M059J (cell line): ENCODE results near the gene RNF213. TPM values are rescaled to one million over a fixed set of nuclear protein-coding genes. Genes with fewer than 3 reads are reported as not detected.

Experiments
- DNase-seq: peaks from one replicate; pipeline ENCODE4 v3.0.0-alpha.2; 2012; ENCODE audit warnings: low read depth
- total RNA-seq: library from RNA; depleted of rRNA; stranded (reverse); fragments of >200 nt; shearing (Covaris generic); gene quantifications from 2 replicates; pipeline ENCODE4 v1.2.3, GENCODE V29; 2014; rRNA removed

Gene RNF213
- 30.2 and 66.4 TPM in 2 replicates for total RNA-seq

DNA sequence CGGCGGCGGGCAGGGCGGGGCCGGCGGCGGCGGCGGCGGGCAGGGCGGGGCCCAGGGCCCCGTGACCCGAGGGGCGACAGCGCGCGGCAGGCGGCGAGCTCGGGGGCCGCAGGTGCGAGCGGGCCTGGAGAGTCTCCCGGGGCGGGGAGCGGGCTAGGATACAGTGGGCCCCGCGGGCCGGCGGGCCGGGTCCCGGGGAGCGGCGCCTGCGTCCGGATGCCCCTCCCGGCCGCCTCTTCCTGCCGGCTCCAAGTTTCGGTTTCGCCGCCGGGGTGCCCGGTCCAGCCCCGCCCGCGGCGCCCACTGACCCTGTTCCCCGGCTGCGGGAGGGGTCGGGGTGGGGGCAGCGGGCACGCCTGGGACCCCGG lies at the start of gene RNF213:
Gene RNF213, plus strand, starts transcription at position 62 of the 368 bp plus-strand sequence. CDS start 2,830 bp downstream, outside the sequence.
- DNase-seq, result peak; percentile 36

DNA sequence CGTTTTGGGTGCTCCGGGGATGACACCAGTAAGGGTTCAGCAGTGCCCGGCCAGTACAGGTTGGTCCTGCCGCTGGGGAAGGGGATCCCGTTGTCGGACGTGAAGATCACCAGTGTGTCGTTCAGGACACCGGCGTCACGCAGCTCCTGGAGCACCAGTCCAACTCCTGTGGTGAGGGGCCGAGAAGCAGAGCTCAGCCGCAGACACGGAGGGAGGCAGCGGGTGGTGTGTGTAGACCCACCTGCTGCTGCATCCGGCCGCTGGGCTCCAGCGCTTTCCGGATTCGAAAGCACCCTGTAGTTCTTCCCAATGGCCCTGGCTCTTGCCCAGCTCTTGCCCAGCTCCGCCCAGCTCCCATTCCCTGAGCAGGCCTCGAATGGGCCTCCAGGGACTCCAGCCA lies 48.5 kb upstream of the RNF213 start:
- no peak for DNase-seq

DNA sequence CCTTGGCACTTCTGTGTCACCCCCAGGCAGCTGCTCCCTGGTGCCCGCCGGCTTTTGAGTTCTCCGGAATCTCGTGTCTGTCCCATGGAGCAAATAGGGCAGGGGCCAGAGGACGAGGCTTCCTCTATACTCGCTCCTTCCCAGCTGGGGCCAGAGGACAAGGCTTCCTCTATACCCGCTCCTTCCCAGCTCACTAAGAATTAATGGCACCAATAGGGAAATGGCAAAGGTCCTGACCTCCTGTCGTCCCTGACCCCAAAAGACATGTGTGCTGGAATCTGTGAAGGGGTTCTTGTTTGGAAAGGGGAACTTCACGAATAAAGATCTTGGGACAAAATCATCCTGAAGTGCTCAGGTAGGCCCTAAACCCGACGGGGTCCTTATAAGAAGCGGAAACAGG lies 48.1 kb upstream of the RNF213 start:
- DNase-seq, result no peak

DNA sequence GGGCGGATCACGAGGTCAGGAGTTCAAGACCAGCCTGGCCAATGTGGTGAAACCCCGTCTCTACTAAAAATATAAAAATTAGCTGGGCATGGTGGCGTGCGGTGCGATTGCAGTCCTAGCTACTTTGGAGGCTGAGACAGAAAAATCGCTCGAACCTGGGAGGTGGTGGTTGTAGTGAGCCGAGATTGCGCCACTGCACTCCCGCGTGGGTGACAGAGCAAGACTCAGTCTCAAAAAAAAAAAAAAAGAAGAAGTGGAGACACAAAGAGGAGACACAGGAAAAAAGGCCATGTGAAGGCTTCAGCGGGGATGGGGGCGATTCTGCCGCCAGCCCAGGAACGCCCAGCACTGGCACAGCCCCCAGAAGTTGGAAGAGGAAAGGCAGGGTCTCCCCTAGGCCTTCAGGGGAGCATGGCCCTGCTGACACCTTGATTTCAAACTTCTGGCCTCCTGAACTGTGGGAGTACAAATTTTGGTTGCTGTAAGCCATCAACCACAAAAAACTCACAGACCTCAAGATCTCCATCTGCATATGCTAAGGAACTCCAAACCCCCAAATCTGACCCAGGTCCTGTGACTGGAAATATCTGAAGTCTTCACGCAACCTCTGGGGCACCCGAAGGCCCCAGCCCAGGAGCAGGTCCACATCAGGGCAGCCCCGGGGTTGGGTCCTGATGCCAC lies 47.5 kb upstream of the RNF213 start:
- no peak for DNase-seq

DNA sequence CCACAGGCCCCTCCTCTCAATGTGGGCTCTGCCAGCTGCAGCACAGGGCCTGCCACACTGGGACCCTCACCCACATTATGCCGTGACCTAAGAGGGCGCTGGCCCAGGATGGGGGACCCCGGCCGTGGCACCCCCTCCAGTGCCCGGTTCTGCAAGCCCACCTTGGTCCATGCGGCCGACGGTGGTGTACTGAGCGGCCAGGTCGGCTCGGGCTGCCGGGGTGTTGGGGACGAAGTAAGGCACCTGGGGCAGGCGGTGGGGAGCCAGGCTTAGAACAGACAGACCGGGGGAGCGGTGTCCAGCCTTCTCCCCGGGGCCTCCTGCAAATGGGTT lies 47.0 kb upstream of the RNF213 start:
- DNase-seq, result no peak

DNA sequence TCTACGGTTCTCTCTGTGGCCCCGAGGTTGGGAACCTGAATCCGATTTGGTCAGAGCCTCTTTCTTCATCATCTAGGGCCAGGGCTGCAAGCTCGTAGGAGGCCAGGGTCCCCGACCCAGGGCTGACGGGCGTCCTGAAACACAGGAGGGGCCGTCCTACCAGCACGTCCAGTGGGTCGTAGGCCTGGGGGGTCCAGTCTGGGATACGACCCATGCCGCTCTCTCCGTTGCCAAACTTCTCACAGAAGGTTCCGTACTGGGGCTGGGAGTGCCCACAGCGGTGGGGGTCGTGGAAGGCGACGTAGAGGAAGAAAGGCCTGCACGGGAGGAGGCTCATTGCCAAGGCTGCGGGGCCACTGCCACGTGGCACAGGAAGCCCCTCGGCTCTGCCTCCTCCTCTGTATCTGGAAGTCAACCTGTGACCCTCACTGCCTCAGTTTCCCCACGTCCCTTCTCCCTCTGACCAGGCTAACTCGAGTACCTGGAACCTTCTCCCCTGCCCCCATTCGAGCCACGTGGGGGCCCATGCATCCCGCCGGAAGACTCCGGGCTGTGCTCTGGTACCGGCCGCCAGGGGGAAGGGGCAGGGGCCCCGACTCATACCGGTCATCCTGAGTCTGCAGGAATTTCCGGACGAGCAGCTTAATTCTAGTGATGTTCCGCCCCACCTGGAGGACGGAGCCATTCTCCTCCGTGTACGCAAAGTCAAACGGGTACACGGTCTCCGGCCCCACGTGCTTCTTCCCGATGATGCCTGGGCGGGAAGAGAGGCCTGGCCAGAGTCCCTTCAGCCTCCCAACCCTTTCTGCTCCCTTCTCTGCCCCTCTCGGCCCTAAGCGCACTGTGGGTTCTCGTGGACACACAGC lies 46.4 kb upstream of the RNF213 start:
- no peak for DNase-seq

DNA sequence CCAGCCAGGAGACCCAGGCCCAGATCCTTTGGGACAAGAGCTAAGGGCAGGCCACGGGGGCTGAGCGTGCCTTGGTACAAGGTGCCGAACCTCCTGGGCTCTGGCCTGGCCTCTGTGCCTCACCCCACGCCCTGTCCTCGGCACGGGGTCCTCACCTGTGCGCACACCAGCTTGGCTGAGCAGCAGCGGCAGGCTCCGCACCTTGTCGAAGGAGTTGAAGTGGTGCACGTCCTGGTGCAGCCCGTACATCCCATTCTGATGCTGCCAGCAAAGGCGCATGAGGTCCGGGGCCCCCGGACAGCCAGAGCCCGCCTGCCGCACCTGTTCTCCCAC lies 45.8 kb upstream of the RNF213 start:
- DNase-seq, result no peak

DNA sequence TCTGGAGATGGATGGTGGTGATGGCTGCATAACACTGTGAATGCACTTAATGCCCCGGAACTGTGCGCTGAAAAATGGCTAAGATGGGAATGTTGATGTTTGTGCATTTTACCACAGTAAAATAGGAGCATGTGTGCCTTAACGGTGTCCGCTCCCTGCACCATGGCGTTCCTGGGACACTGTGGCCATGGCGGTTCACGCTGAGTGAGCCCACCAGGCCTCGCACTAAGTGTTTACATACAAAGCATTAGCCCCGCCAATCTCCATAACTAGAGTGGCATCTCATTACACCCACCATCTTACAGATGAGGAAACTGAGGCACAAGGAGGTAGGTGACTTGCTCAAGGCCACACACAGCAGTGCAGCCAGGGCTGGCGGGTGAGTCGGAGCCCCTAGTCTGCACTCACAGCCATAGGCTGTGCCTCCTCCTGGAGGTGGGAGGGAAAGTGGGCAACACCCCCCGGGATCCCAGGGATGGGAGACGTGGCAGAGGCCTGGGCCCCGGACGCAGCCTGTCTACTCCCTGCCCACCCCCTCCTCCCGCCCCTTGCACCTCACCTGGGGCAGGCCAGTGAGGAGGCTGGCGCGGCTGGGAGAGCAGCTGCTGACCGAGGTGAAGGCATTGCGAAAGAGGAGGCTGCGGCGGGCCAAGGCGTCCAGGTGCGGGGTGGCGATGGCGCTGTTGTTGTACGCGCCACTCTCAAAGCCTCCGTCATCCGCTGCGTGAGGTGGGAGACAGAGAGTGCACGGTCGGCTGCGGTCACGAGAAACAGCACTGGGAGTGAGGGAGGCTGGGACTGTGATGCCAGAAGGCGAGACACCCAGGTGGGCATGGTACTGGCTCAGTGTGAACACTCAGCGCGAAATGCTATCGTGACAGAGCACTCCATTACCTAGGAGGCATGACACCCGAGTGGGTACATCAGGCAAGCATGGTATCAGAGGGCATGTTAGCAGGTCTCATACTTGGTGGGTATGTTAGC lies 43.9 kb upstream of the RNF213 start:
- no peak for DNase-seq

DNA sequence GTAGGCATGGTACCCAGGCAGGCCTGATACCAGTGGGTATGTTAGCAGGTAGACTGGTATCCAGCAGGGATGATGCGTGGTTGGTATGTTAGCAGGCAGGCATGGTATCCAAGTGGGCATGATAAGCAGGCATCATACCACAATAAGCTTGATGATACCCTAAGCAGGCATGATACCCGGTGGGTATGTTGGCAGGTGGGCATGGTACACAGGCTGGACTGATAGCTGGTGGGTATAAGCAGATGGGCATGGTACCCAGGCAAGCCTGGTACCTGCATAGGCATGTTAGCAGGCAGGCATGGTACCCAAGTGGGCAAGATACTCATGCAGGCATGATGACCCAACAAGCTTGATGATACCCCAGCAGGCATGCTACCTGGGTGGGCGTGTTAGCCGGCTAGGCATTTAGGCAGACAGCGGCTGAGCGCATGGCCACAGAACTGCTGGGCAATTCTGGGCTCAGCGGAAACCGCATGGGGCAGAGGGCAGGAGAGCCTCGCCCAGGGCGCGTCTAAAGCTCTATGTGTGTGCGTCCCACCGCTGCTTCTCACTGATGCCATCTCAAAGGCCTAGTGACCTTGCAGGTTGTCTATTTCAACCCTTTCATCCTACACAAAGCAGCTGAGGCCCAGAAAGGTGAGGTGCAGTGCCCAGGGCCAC lies 42.8 kb upstream of the RNF213 start:
- DNase-seq, result no peak

DNA sequence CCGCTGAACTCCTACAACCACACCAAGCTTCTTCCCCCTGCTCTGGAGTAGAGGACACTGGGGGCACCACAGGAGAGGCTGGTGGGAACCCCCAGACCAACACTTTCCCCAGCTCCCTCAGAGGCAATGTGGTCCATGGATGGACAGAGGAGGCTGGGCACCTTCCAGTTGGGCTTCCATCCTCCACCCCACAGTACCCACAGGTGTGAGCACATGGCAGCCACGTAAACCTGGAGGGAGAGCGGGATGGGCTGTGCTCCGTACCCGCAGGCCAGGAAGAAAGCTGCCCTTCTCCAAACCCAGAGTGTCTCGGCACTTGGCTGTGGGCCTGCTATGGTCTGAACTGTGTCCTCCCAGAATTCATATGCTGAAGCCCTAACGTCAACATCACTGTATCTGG lies 42.3 kb upstream of the RNF213 start:
- DNase-seq, result no peak

DNA sequence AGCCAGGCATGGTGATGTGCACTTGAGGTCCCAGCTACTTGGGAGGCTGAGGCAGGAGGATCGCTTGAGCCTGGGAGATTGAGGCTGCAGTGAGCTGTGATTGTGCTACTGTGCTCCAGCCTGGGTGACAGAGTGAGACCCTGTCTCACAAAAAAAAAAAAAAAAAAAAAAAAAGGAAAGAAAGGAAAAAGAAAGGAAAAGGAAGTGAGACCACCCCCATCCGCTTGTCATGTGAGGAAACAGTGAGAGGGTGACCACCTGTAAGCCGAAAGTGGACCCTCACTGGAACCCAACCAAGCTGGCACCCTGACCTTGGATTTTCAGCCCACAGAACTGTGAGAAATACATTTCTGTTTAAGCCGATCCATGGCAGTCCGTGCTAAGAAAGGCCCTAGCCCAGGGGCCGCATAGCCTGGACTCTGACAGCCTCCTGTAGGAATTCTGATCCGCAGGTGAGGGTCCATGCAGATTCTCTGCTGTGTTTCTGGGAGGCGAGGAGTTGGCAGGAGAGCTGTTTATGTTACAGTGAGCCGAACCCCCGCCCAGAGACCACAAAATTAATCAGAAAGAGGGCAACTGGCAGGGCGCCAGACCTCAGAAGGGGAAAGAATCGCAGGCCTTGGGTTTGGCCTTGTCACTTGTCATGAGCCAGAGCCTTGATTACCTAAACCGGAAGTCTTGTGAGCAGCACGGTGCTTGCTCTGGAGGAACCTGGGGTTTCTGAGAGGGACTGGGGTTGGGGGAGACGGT lies 41.5 kb upstream of the RNF213 start:
- peak; percentile 97 for DNase-seq

DNA sequence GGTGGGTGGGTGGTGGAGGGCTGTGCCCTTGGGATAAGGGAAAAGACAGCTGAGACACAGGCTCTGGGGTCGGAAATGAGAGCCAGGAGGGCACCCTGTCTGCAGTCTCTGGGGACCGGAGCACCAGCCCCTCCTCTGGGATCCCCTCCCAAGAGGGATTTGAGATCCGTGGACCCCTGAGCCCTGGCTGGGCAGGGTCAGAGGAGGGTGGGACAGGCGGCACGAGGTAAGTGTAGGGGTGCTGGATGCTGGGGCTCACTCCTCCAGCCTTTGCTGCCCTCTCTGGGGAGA lies 40.9 kb upstream of the RNF213 start:
- no peak for DNase-seq

DNA sequence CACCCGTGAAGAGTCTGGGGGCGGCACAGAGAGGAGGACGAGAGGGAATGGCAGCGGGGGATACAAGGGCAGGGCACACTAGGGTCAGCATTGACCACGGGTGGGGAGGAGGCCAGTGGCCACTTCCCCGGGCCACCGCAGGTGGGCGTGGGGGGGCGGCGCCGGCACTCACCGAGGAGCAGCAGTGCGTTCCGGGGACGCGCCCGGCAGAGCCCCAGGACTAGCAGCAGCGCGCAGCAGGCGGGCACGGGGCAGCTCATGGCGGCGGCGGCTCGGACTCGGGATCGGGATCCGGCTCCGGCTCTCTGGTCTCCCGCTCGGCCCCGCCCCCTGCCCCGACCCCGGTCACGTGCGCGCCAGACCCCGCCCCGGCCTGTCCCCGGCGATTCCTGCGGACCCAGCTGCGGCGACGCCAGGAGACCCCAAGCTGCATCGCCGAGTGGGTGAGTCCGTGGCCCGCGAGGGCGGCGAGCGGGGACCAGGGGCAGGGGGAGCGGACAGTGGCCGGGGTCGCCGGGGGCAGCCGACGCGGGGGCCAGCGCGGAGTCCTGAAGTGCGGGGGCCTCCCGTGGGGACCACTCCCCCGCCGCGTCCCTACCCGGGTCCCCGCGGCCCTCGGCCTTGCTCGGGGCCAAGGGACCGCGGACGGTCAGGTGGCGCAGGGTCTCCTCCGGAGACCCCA lies 40.5 kb upstream of the RNF213 start, which contains the start of the genes SGSH and SLC26A11:
Gene SGSH, minus strand, starts transcription at position 280 of the 682 bp plus-strand sequence. Its CDS starts 20 bp downstream, at position 260.
Gene SLC26A11, plus strand, starts transcription at position 374 of the 682 bp plus-strand sequence. CDS start 1,134 bp downstream, outside the sequence.
- peak; percentile 75 for DNase-seq

DNA sequence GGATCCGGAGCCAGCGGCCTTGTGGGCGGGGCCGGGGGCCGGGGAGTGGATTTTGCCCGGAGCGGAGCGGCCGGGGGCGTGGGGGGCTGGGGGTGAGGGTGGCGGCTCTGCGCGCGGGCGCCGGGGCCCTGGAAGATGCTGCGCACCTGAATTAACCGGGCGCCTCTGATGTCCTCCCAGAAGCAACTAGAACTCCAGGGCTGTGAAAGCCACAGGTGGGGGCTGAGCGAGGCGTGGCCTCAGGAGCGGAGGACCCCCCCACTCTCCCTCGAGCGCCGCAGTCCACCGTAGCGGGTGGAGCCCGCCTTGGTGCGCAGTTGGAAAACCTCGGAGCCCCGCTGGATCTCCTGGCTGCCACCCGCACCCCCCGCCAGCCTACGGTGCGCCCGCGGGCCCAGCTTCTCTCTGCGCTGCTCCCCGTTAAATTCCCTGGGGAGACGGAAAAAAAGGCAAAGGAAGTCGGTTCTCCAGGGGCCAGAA lies 39.9 kb upstream of the RNF213 start:
- DNase-seq, result no peak

DNA sequence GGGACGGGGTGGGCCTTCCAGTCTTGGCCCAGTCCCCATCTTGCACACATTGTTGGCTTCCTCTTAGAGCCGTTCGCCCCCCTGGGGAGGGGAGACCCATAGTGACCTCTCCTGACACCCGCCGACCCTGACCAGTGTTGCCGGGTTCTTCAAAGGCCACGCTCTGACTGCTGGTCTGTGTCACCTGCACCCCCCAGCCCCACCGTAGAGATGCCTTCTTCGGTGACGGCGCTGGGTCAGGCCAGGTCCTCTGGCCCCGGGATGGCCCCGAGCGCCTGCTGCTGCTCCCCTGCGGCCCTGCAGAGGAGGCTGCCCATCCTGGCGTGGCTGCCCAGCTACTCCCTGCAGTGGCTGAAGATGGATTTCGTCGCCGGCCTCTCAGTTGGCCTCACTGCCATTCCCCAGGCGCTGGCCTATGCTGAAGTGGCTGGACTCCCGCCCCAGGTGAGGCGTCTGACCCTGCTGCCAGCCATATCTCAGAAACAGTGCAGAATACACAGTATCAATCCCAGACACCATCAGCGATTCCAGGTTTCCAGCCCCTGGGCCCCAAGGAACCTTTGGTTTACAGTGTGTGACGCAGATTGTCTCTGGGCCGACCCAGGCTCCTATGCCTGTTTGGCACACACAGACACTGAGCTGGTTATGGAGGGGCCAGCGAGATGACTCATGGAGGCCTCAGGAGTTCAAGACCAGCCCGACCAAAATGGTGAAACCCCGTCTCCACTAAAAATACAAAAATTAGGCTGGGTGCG lies 39.1 kb upstream of the RNF213 start:
- DNase-seq, result no peak

DNA sequence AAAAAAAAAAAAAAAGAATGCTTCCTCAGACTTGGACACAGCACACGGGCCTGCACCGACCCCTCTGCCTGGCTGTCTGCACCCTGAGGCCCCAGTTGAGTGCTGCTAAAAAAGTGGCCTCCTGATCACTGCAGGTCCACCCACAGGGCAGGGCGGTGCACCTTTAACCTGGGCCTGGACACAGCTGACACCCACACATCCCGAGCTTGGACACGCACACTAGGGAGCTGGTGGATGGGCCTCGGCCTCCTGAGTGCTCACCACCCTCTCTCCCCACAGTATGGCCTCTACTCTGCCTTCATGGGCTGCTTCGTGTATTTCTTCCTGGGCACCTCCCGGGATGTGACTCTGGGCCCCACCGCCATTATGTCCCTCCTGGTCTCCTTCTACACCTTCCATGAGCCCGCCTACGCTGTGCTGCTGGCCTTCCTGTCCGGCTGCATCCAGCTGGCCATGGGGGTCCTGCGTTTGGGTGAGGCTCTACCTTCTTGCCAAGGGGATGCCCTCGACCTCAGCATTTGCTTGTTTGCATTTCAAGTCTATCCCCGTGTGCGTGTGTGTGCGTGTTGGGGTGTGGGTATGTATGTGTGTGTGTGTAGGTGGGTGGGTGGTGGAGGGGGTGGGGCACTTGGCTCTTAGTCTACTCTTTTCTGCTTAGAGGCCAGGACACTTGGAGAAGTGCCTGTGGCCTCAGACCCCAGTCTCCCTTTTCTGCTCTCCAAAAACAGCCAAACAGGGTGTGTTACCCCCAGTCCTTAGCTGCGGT lies 38.1 kb upstream of the RNF213 start:
- DNase-seq, result no peak

DNA sequence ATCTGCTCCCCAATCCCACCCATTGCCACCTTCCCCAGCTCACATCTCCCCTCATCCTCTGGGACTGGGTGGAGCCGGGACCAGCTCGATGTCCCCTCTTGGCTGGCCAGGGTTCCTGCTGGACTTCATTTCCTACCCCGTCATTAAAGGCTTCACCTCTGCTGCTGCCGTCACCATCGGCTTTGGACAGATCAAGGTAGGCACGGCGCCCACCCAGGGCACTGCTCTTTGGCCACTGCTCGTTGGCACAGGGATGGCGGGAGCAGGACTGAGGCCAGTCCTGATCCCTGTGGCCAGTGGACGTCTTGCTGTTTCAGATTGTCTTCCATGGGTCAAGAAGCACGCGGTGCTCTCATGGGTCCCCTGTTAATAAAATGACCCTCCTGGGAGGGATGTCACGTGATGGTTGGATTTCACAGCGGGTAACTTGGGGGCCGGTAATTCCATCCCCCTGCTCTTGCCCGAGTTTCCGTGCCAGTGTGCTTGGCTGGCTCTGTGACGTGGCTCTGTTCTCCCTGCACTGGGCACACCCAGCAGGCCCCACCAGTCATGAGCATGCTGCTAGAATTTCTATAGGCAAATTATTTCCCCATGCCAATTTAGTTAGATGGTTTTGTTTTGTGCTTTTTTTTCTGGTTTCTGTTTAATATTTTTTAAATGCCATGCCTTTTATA lies 37.4 kb upstream of the RNF213 start:
- DNase-seq, result no peak
